ENCODE data around the gene PLCB3. TPM values are rescaled to one million over a fixed set of nuclear protein-coding genes. Genes with fewer than 3 reads are reported as not detected.
A peak's percentile ranks its signal among the peaks of the same experiment; 100 is the strongest.

The PLCB3 gene
- total and polyA plus RNA-seq, 2 of the 13 experiments (the other 11 are each of a cell fraction or from before 2014, with no cell fraction given), result 7.5 to 13.8 TPM

DNA sequence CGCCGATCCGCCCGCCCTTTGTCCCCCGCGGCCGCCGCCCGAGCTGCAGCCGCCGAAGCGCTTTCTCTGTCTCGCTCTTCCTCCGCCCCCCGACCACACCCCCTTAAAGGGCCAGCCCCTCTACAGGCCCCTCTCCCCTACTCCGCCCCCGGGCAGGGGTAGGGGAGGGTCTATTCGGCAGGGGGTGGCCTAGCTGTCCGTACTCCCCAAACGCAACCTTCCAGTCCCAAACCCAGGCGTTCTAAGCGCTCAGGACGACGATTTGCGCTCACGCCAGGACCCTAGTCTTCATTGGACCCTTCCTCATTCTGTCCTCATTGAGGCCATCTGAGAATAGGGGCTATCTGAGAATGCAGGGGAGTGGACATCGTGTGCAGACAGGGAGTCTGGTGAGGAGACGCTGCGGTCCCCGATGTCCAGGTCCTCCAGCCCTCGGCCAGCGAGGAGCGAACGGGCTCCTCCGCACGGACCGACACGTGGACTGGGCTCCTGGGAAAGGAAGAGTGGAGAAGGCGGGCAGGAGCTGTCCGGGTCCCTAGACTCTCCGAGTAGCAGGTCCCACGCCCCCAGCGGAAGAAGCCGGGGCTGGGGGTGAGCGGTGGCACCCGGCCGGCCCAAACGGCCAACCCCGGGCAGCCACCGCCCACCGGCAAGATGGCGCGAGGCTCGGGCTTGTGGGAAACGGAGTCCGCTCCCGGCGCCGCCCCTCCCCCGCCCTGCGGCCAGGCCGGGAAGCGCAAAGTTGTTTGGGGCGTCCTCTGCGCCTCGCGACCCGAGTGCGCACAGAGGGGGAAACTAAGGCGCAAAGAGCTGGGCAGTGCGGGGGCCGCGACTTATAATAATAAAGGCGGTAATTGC, 4.2 kb upstream of the PLCB3 start, which contains the start of gene PPP1R14B (continued):
- TF ChIP-seq, protein P1, sequence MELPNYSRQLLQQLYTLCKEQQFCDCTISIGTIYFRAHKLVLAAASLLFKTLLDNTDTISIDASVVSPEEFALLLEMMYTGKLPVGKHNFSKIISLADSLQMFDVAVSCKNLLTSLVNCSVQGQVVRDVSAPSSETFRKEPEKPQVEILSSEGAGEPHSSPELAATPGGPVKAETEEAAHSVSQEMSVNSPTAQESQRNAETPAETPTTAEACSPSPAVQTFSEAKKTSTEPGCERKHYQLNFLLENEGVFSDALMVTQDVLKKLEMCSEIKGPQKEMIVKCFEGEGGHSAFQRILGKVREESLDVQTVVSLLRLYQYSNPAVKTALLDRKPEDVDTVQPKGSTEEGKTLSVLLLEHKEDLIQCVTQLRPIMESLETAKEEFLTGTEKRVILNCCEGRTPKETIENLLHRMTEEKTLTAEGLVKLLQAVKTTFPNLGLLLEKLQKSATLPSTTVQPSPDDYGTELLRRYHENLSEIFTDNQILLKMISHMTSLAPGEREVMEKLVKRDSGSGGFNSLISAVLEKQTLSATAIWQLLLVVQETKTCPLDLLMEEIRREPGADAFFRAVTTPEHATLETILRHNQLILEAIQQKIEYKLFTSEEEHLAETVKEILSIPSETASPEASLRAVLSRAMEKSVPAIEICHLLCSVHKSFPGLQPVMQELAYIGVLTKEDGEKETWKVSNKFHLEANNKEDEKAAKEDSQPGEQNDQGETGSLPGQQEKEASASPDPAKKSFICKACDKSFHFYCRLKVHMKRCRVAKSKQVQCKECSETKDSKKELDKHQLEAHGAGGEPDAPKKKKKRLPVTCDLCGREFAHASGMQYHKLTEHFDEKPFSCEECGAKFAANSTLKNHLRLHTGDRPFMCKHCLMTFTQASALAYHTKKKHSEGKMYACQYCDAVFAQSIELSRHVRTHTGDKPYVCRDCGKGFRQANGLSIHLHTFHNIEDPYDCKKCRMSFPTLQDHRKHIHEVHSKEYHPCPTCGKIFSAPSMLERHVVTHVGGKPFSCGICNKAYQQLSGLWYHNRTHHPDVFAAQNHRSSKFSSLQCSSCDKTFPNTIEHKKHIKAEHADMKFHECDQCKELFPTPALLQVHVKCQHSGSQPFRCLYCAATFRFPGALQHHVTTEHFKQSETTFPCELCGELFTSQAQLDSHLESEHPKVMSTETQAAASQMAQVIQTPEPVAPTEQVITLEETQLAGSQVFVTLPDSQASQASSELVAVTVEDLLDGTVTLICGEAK (IDR thresholded peaks at IDR 0.05), result no peak
- TF ChIP-seq, protein P1 (CRISPR knock-in tag; IDR thresholded peaks at IDR 0.05), result peak; percentile 67
- TF ChIP-seq SNAPC5 (CRISPR knock-in tag; IDR thresholded peaks at IDR 0.05; ENCODE audit: borderline replicate concordance), result no peak
- peak; percentile 66 for TF ChIP-seq CHD2 (IDR thresholded peaks at IDR 0.05; ENCODE audit: low read depth, low read length)
- no peak for TF ChIP-seq ZFP36 (IDR thresholded peaks at IDR 0.05; ENCODE audit: borderline replicate concordance, low read depth, low read length, partially characterized antibody)
- 0 out of 2 replicates have a peak, but pooled peaks have one; percentile 10 for TF ChIP-seq KDM4B (CRISPR knock-in tag; IDR thresholded peaks at IDR 0.05)
- TF ChIP-seq ZNF510 (CRISPR knock-in tag; IDR thresholded peaks at IDR 0.05; ENCODE audit: low read depth), result no peak
- peak; percentile 59 for TF ChIP-seq SP2 (CRISPR knock-in tag; IDR thresholded peaks at IDR 0.05)
- no peak for TF ChIP-seq JUNB (CRISPR knock-in tag; IDR thresholded peaks at IDR 0.05; ENCODE audit: borderline replicate concordance)
- TF ChIP-seq, protein P2, sequence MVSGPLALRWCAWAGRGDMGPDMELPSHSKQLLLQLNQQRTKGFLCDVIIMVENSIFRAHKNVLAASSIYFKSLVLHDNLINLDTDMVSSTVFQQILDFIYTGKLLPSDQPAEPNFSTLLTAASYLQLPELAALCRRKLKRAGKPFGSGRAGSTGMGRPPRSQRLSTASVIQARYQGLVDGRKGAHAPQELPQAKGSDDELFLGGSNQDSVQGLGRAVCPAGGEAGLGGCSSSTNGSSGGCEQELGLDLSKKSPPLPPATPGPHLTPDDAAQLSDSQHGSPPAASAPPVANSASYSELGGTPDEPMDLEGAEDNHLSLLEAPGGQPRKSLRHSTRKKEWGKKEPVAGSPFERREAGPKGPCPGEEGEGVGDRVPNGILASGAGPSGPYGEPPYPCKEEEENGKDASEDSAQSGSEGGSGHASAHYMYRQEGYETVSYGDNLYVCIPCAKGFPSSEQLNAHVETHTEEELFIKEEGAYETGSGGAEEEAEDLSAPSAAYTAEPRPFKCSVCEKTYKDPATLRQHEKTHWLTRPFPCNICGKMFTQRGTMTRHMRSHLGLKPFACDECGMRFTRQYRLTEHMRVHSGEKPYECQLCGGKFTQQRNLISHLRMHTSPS (CRISPR knock-in tag; IDR thresholded peaks at IDR 0.05; ENCODE audit: low read depth), result peak; percentile 55; the same call in 1 of the 2 replicates
- TF ChIP-seq NBN (conservative IDR thresholded peaks at IDR 0.05), result no peak
- TF ChIP-seq ZNF513 (CRISPR knock-in tag; conservative IDR thresholded peaks at IDR 0.05), result no peak
- TF ChIP-seq ZSCAN21 (CRISPR knock-in tag; IDR thresholded peaks at IDR 0.05; ENCODE audit: borderline replicate concordance), result peak; percentile 60; the same call in 1 of the 2 replicates
- TF ChIP-seq, protein P3, sequence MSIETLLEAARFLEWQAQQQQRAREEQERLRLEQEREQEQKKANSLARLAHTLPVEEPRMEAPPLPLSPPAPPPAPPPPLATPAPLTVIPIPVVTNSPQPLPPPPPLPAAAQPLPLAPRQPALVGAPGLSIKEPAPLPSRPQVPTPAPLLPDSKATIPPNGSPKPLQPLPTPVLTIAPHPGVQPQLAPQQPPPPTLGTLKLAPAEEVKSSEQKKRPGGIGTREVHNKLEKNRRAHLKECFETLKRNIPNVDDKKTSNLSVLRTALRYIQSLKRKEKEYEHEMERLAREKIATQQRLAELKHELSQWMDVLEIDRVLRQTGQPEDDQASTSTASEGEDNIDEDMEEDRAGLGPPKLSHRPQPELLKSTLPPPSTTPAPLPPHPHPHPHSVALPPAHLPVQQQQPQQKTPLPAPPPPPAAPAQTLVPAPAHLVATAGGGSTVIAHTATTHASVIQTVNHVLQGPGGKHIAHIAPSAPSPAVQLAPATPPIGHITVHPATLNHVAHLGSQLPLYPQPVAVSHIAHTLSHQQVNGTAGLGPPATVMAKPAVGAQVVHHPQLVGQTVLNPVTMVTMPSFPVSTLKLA (IDR thresholded peaks at IDR 0.05), result no peak; the same call in 1 of the 2 replicates
